Stimulated activated CD4-positive, alpha-beta T cell treated with anti-CD3 and anti-CD28 coated beads, Interleukin-2, amount 100 ng/mL, for 48 hours (primary cell): ENCODE results near the gene KIF9.
"Not testable (repeated sequence)": the region's sequence is repeated elsewhere in the genome, so short reads cannot be mapped to it uniquely, and the experiment has no call there.

Source experiments
- DNase-seq, 2 donors: peaks; one replicate each; pipeline ENCODE4 v3.0.0-alpha.2; 2020

The KIF9 gene

GRCh38 chr3:47291754-47292420 lies 9.3 kb upstream of the KIF9 start:
- DNase-seq = not testable (repeated sequence)

- DNase-seq = no peak
Measured at GRCh38 chr3:47291158-47291753, 8.7 kb upstream of the KIF9 start.

DNA sequence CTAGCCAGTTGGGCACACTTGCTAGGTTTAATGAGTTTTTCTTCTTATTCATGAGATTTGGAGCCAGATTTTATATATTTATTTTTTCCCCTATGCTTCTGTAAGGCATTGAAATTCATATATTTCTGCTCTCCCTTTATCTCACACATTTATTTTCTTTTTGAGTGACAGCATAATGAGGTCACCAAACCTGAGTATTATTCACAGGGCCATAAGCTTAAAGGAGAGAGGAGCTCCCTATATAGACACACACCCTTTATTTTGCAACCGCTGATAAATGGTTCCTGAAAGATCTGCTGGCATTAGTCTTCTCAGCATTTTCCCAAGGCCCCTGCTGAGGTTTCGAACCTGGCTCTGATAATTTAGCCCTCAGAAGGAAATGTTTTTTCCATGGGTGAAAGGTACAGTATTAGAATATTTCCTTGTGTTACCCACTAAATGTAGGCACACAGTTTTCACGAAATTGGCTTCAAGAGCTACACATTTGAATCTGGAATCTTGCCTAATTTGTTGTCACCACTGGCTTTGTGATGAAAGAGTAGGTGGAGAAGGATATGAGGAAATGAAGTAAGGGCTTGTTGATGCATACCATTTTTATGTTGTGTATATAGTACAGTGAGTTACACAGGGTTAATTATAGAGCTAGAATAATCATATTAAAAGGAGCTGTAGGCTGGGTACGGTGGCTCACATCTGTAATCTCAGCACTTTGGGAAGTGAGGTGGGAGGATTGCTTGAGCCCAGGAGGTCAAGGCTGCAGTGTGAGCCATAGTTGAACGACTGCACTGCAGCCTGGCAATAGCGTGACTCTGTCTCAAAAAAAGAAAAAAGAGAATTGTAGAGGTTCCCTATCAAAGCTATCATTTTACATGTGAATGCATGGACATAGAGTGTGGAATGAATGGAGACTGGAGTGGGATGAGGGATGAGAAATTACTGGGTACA lies 6.6 kb upstream of the KIF9 start:
- DNase-seq = no peak

DNA sequence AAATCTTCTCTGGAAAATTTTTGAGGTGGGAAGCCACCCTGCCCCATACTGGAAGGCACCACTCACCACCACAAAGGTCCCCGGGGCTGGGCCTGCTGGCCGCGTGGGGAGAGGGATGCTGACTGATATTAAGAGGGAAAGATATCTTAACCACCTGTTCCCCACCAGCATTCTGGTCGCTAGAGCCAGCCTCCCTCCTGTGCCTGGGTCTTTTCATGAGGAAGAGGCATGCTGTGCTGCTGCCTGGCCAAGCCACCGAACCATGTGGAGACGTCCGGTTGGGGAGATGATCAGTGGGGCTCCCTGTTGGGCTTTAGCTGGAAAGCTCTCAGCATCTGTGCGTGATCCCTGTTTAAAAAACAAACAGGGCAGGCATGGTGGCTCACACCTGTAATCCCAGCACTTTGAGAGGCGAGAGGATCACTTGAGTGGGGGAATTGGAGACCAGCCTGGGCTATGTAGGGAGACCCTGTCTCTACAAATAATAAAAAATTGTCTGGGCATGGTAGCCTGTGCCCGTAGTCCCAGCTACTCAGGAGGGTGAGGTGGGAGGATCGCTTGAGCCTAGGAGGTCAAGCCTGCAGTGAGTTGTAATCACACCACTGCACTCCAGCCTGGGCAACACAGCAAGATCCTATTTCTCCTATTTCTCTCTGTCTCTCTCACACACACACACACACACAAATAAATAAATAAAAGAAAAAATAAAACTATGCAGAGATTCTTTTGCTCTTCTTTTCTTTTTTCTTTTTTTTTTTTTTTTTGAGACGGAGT lies 1.2 kb upstream of the KIF9 start:
- peak; percentile 14 to 22 for DNase-seq

DNA sequence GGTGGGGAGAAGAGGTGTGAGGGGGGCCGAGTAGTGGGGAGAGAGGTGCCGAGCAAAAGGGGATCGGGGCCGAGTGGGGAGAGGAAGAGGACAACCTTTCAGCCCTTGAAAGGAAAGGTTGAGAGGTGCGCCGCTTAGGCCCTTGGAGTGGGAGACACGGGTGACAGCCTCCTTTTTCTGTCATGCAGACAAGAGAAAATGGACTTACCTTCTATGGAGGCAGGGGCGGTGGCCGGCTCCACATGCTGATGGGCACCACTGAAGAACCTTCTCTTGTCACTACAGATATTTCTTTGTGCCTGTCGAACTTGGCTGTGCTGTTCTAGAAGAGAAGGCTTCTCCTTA lies 566 bp upstream of the KIF9 start:
- DNase-seq = peak; percentile 16 to 19

GRCh38 chr3:47280519-47280918 lies 2.1 kb downstream of the KIF9 start:
- no peak for DNase-seq

DNA sequence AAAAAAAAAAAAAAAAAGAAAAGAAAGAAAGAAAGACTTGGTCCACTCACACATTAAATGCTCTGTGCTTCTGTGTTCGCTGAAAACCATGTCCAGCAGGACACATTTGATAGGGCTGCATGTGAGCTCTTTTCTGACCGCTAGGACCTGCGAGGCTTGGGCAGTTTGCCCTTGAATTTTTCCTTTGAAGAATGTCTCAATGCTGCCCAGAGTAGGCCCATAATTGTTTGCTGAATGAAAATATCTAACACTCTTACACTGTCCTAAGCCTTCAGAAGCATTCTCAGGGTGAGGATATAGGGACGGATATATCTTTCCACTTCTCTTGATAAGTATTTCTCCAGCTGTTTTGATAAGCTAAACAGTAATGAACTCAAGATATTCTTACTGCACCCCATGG lies 6.0 kb downstream of the KIF9 start:
- no peak for DNase-seq

GRCh38 chr3:47274652-47275051 lies 7.9 kb downstream of the KIF9 start:
- DNase-seq = no peak

DNA sequence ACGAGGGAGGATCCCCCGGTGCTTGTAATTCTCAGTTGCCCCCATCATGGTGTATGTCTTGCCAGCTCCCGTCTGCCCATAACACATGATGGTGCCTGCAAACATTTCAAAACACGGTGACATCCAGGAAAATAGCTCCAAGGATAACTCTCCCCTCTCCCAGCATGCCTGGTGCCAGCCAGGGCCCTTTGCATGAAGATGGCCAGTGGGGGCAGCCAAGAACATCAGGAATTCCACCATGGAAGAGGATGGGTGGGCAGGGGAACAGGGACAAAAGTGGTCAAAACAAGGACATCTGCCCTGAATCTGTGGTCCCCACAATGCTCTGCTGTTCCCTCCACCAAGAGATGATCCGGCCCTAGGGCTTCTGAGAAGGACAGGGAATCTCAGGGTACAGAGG lies 9.0 kb downstream of the KIF9 start:
- no peak for DNase-seq

- DNase-seq = no peak
Measured at GRCh38 chr3:47270526-47270925, 12.1 kb downstream of the KIF9 start.

DNA sequence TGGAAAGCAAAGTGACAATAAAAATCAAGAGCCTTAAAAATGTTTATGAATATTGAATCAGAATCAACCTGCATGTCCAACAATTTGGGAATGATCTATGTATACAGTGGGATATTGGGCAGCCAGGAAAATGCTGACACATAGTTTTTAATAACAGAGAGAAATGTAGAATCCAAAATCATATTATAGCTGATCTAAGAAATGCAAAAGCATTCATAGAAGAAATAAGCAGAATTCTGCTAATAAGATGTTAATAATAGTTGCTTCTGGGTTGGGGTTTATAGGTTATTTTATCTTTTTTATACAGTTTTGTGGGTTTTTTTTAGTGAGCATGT lies 15.1 kb downstream of the KIF9 start:
- DNase-seq = no peak

- DNase-seq = peak; percentile 27 to 28
Measured at GRCh38 chr3:47266709-47267489, 15.7 kb downstream of the KIF9 start.

DNA sequence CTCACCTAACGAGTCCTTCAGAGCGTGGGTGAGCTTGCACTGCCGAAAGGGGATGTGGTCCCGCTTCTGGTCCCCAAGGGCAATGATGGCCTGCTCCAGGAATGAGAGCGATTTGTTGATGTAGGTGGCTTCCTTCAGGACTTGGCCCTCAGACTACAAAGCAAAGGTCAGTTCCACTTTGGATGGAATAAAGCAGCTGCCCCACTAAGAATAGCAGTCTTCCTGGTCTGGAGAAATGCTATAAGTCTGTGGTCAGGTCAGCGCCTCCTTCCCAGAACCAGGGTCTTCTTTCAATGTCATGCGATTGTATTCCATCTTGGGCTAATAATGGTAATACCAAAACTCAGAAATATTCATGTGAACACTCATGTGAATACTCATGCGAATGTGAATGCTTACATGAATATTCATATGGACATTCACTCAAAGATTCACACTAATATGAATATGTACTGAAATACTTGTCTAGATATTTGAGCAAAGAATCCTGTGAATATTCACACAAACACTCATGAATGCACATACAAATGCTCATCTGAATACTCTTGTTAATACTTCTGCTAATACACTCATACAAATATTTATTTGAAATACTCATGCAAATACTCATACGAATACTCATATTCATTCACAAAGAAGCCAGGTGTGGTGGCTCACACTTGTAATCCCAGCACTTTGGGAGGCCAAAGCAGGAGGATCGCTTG lies 16.7 kb downstream of the KIF9 start:
- DNase-seq = no peak

- DNase-seq = no peak
Measured at GRCh38 chr3:47265008-47265407, 17.6 kb downstream of the KIF9 start.

GRCh38 chr3:47261301-47261700 lies 21.3 kb downstream of the KIF9 start:
- no peak for DNase-seq

GRCh38 chr3:47260605-47261004 lies 22.0 kb downstream of the KIF9 start:
- DNase-seq = no peak

GRCh38 chr3:47259114-47259513 lies 23.5 kb downstream of the KIF9 start:
- DNase-seq = no peak

- not testable (repeated sequence) for DNase-seq
Measured at GRCh38 chr3:47256331-47256730, 26.3 kb downstream of the KIF9 start.

DNA sequence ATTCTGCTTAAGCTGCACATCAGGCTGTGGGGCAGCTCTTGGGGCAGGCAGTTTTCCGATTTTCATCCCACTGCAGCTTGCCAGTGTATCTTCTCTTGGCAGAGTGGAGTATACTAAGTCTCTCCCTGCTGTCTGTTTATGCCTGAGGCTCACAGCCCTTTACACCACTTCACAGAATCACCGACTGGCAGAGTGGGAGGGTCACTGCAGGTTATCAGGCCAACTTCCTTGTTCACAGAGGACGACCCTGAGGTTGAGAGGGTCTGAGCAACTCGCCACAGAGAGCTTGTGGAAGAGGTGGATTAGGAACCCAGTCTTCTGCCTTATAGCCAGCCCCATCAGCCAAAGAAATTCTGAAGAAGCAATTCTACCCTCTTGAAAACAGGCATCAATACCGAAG lies 30.9 kb downstream of the KIF9 start:
- no peak for DNase-seq

- not testable (repeated sequence) for DNase-seq
Measured at GRCh38 chr3:47251085-47251484, 31.5 kb downstream of the KIF9 start.

GRCh38 chr3:47250309-47251060 lies 32.1 kb downstream of the KIF9 start:
- no peak for DNase-seq
